Retina (tissue), 1 donor: ENCODE data around the gene MEF2C.

Experiments used
- DNase-seq: peaks from one replicate; pipeline ENCODE4 v3.0.0-alpha.2; 2016

Gene MEF2C

GRCh38 chr5:88826646-88827585 lies 56.1 kb downstream of the MEF2C start:
- DNase-seq, result no peak

- DNase-seq, result no peak
These were observed 57.2 kb downstream of the MEF2C start for GRCh38 chr5:88825584-88826315.

GRCh38 chr5:88824892-88825583 lies 57.9 kb downstream of the MEF2C start:
- no peak for DNase-seq

GRCh38 chr5:88824141-88824540 lies 58.8 kb downstream of the MEF2C start:
- no peak for DNase-seq

- DNase-seq, result no peak
These were observed 59.8 kb downstream of the MEF2C start for GRCh38 chr5:88823201-88823600.

- DNase-seq, result no peak
These were observed 61.8 kb downstream of the MEF2C start for GRCh38 chr5:88821161-88821560.

- DNase-seq, result no peak
These were observed 62.4 kb downstream of the MEF2C start for GRCh38 chr5:88820581-88820980.

GRCh38 chr5:88819301-88819999 lies 63.5 kb downstream of the MEF2C start:
- DNase-seq, result no peak

- no peak for DNase-seq
These were observed 64.7 kb downstream of the MEF2C start for GRCh38 chr5:88818296-88818695.

GRCh38 chr5:88816195-88816594 lies 66.8 kb downstream of the MEF2C start:
- no peak for DNase-seq

- no peak for DNase-seq
These were observed 67.8 kb downstream of the MEF2C start for GRCh38 chr5:88815050-88815789.

GRCh38 chr5:88813805-88814575 lies 69.0 kb downstream of the MEF2C start:
- DNase-seq, result no peak

- no peak for DNase-seq
These were observed 69.7 kb downstream of the MEF2C start for GRCh38 chr5:88813244-88813643.

GRCh38 chr5:88808153-88808552 lies 74.8 kb downstream of the MEF2C start:
- no peak for DNase-seq

- no peak for DNase-seq
These were observed 75.7 kb downstream of the MEF2C start for GRCh38 chr5:88807327-88807726.

- no peak for DNase-seq
These were observed 76.6 kb downstream of the MEF2C start for GRCh38 chr5:88806338-88806737.

- DNase-seq, result no peak
These were observed 77.7 kb downstream of the MEF2C start for GRCh38 chr5:88805151-88805784.

- DNase-seq, result no peak
These were observed 78.5 kb downstream of the MEF2C start for GRCh38 chr5:88804444-88804843.

GRCh38 chr5:88803309-88803708 lies 79.7 kb downstream of the MEF2C start:
- no peak for DNase-seq

GRCh38 chr5:88799938-88800535 lies 82.9 kb downstream of the MEF2C start:
- DNase-seq, result peak; percentile 56
